Measurements from ENCODE around the gene OXNAD1.

The OXNAD1 gene

GRCh38 chr3:16279010-16279801 is 14.2 kb downstream of the OXNAD1 start:
- no peak for DNase-seq

GRCh38 chr3:16280671-16281070 is 15.7 kb downstream of the OXNAD1 start:
- DNase-seq: no peak

- DNase-seq: no peak
These were observed 19.6 kb downstream of the OXNAD1 start for GRCh38 chr3:16284633-16285032.

- DNase-seq: peak; percentile 67
These were observed 21.1 kb downstream of the OXNAD1 start for GRCh38 chr3:16286161-16286560.

- DNase-seq: no peak
These were observed 21.9 kb downstream of the OXNAD1 start for GRCh38 chr3:16286751-16287543.

GRCh38 chr3:16288664-16289063 is 23.7 kb downstream of the OXNAD1 start:
- DNase-seq: no peak

GRCh38 chr3:16289144-16289889 is 24.3 kb downstream of the OXNAD1 start:
- no peak for DNase-seq

GRCh38 chr3:16290007-16290826 is 25.2 kb downstream of the OXNAD1 start:
- DNase-seq: no peak

- DNase-seq: no peak
These were observed 25.8 kb downstream of the OXNAD1 start for GRCh38 chr3:16290827-16291196.

GRCh38 chr3:16294844-16295243 is 29.8 kb downstream of the OXNAD1 start:
- no peak for DNase-seq

GRCh38 chr3:16295298-16295890 is 30.4 kb downstream of the OXNAD1 start:
- DNase-seq: no peak

- DNase-seq: no peak
These were observed 33.2 kb downstream of the OXNAD1 start for GRCh38 chr3:16297997-16298885.

GRCh38 chr3:16298891-16299290 is 33.9 kb downstream of the OXNAD1 start:
- DNase-seq: no peak

- DNase-seq: no peak
These were observed 34.7 kb downstream of the OXNAD1 start for GRCh38 chr3:16299746-16300145.

GRCh38 chr3:16300307-16300706 is 35.3 kb downstream of the OXNAD1 start:
- DNase-seq: no peak

GRCh38 chr3:16300881-16301359 is 35.9 kb downstream of the OXNAD1 start:
- DNase-seq: peak; percentile 53

GRCh38 chr3:16301507-16301906 is 36.5 kb downstream of the OXNAD1 start:
- no peak for DNase-seq

GRCh38 chr3:16302082-16302631 is 37.1 kb downstream of the OXNAD1 start:
- no peak for DNase-seq

GRCh38 chr3:16303037-16303575 is 38.1 kb downstream of the OXNAD1 start:
- no peak for DNase-seq
